ENCODE data around the gene DHRSX. TPM values are rescaled to one million over a fixed set of nuclear protein-coding genes. Genes with fewer than 3 reads are reported as not detected.
"Not testable (repeated sequence)": the region's sequence is repeated elsewhere in the genome, so short reads cannot be mapped to it uniquely, and the experiment has no call there.

The DHRSX gene
- total and polyA plus RNA-seq, 2 of the 13 experiments (the other 11 are each of a cell fraction or from before 2014, with no cell fraction given) = 15.5 to 24.3 TPM

DNA sequence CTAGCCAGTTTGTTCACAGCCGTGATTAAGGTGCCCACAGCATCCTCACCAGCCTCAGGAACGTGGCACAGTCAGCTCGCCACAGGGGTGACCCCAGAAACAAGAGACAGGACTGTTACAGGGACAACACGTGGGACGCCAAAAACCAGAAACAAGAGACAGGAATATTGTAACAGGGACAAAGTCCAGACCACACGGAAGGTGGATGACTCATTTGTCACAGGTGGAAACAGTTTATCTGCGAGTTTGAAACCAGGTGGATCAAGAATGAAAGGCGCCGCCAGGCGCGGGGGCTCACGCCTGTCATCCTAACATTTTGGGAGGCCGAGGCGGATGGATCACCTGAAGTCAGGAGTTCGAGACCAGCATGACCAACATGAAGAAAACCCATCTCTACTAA lies 27.7 kb downstream of the DHRSX start:
- H4K20me1 ChIP-seq (ENCODE audit: insufficient read depth, low read length); POLR2A ChIA-PET; H2AFZ ChIP-seq (ENCODE audit: low read length); H3K4me3 ChIP-seq (replicated peaks in 1 of 3; ENCODE audit: insufficient read depth in 1 of 3, low read depth in 2 of 3, low read length in 3 of 3); in situ Hi-C loops (cut with HindIII; ENCODE audit: extremely low pct_ligation_motif_present, low pct_unique_long_range_greater_than_20kb); intact Hi-C loops (cut with micrococcal nuclease; ENCODE audit: unreplicated experiment); H3K27me3 ChIP-seq (ENCODE audit: control insufficient read depth in 1 of 2, insufficient read depth in 2 of 2, low read length in 2 of 2); H3K36me3 ChIP-seq (replicated peaks in 1 of 2; ENCODE audit: control insufficient read depth in 1 of 2, insufficient read depth in 2 of 2, low read length in 2 of 2); H3K9ac ChIP-seq (ENCODE audit: insufficient read depth, low read depth, low read length); BruUV-seq (replicated peaks); CTCF ChIA-PET (ENCODE audit: low intra/inter-chr PET ratio, low total read pairs); H3K9me3 ChIP-seq (ENCODE audit: low read length); TF ChIP-seq SOX13, SOX6 (IDR thresholded peaks at IDR 0.05): not testable (repeated sequence)
- DNase-seq (ENCODE audit: low spot score) (peak; percentile 90), ATAC-seq (peak; percentile 83), FAIRE-seq (peak; percentile 77)
- Histone ChIP-seq H3K79me2 (ENCODE audit: insufficient read depth, low read length) (peaks cover 39% of the 10 kb centered on the region), H3K27ac (ENCODE audit: extremely low read length, insufficient read depth, low read length) (peak overlapping the region; percentile 63), H3K4me1 (ENCODE audit: insufficient read depth, low read length) (peaks cover 45% of the 10 kb centered on the region), H3K4me2 (ENCODE audit: low read depth, low read length) (peak overlapping the region; percentile 6; the same call in 1 of the 2 replicates)
- 13% methylated on average over 15 of the region's 15 CpGs for WGBS (ENCODE audit: low lambda C conversion rate)
- TF ChIP-seq BHLHE40 (IDR thresholded peaks at IDR 0.05; ENCODE audit: low read length) (peak; percentile 38), SOX13 (CRISPR knock-in tag; conservative IDR thresholded peaks at IDR 0.05 in 1 of 2, IDR thresholded peaks at IDR 0.05 in 1 of 2) (peak in 1 of 2 experiments; percentile 64; a peak in 2 of 4 replicates), ZNF460 (CRISPR knock-in tag; IDR thresholded peaks at IDR 0.05; ENCODE audit: borderline replicate concordance) (peak; percentile 35; the same call in 1 of the 2 replicates), CEBPG (CRISPR knock-in tag; IDR thresholded peaks at IDR 0.05) (peak; percentile 38; the same call in 1 of the 2 replicates), SOX6 (CRISPR knock-in tag; IDR thresholded peaks at IDR 0.05) (peak; percentile 79), SALL1 (CRISPR knock-in tag; IDR thresholded peaks at IDR 0.05) (peak; percentile 67), HNF4G (IDR thresholded peaks at IDR 0.05; ENCODE audit: borderline replicate concordance, low read depth, low read length) (peak; percentile 78), HNF4G (CRISPR knock-in tag; IDR thresholded peaks at IDR 0.05; ENCODE audit: borderline replicate concordance, low read depth) (peak; percentile 65; the same call in 1 of the 2 replicates), JUNB (CRISPR knock-in tag; IDR thresholded peaks at IDR 0.05; ENCODE audit: borderline replicate concordance) (peak; percentile 77; the same call in 1 of the 2 replicates), HNF4A (CRISPR knock-in tag; IDR thresholded peaks at IDR 0.05) (peak; percentile 89), SRY (CRISPR knock-in tag; IDR thresholded peaks at IDR 0.05) (peak; percentile 47; the same call in 1 of the 2 replicates), ZBTB7A (CRISPR knock-in tag; IDR thresholded peaks at IDR 0.05) (0 out of 2 replicates have a peak, but pooled peaks have one; percentile 32), ZSCAN21 (CRISPR knock-in tag; IDR thresholded peaks at IDR 0.05; ENCODE audit: borderline replicate concordance) (0 out of 2 replicates have a peak, but pooled peaks have one; percentile 26), ARID4A (CRISPR knock-in tag; IDR thresholded peaks at IDR 0.05; ENCODE audit: borderline replicate concordance) (0 out of 2 replicates have a peak, but pooled peaks have one; percentile 54), MEIS2 (CRISPR knock-in tag; IDR thresholded peaks at IDR 0.05) (0 out of 2 replicates have a peak, but pooled peaks have one; percentile 43), TGIF2 (CRISPR knock-in tag; IDR thresholded peaks at IDR 0.05) (peak; percentile 92), RARA (CRISPR knock-in tag; IDR thresholded peaks at IDR 0.05) (peak; percentile 51; the same call in 1 of the 2 replicates), GABPB1 (CRISPR knock-in tag; IDR thresholded peaks at IDR 0.05) (peak; percentile 26; the same call in 1 of the 2 replicates), FOXA3 (CRISPR knock-in tag; IDR thresholded peaks at IDR 0.05) (peak; percentile 70), ASH2L (IDR thresholded peaks at IDR 0.05; ENCODE audit: insufficient read length, low read depth, low read length) (peak; percentile 45), MYC (CRISPR knock-in tag; IDR thresholded peaks at IDR 0.05; ENCODE audit: borderline replicate concordance) (peak; percentile 80; the same call in 1 of the 2 replicates)

All from HepG2 (cell line).